Brain microvascular endothelial cell (primary cell): ENCODE measurements around the gene SEZ6L.

Experiments
- DNase-seq: peaks from one replicate; pipeline ENCODE4 v3.0.0-alpha.2; 2020
- H3K27ac ChIP-seq: fragments of 250-450 bp; sonication (Bioruptor Pico); 2 replicates; pipeline ENCODE4 v1.5.1; 2020; ENCODE audit warnings: mild to moderate bottlenecking, moderate library complexity
- H3K27me3 ChIP-seq: fragments of 250-450 bp; sonication (Bioruptor Pico); replicated peaks from 2 replicates; pipeline ENCODE4 v1.5.1; 2020; ENCODE audit warnings: mild to moderate bottlenecking
- H3K36me3 ChIP-seq: fragments of 250-450 bp; sonication (Bioruptor Pico); replicated peaks from 2 replicates; pipeline ENCODE4 v1.5.1; 2020; ENCODE audit warnings: mild to moderate bottlenecking
- H3K4me3 ChIP-seq: 2 replicates; pipeline ENCODE4 v1.5.1; 2011; ENCODE audit warnings: low read depth, mild to moderate bottlenecking, control low read depth, low read length, moderate library complexity
- CTCF ChIP-seq: IDR thresholded peaks from 2 replicates; pipeline ENCODE4 v1.5.1; 2011; ENCODE audit warnings: low read depth, mild to moderate bottlenecking, moderate library complexity, low read length, control low read depth, inconsistent platforms; ENCODE audit errors: missing control alignments
- in situ Hi-C: cut with HindIII; loops from 2 replicates; pipeline ENCODE4 v1.10.0; 2017; ENCODE audit warnings: low sequenced_read_pairs, low pct_ligation_motif_present

Gene SEZ6L

GRCh38 chr22:26170112-26170492 lies 840 bp downstream of the SEZ6L start:
- Histone ChIP-seq H3K27ac (no peak overlapping the region), H3K27me3 (peaks cover 24% of the 10 kb centered on the region), H3K36me3 (no peaks in the 10 kb centered on the region), H3K4me3 (no peak overlapping the region)
- in situ Hi-C loops = no loop called here
- DNase-seq = no peak
- TF ChIP-seq CTCF = no peak

GRCh38 chr22:26170795-26171580 lies 1.7 kb downstream of the SEZ6L start:
- TF ChIP-seq CTCF = no peak
- H3K27me3 ChIP-seq = peaks cover 24% of the 10 kb centered on the region
- no peak overlapping the region for H3K4me3 ChIP-seq
- no peak for DNase-seq
- in situ Hi-C loops = no loop called here
- no peaks in the 10 kb centered on the region for H3K36me3 ChIP-seq
- H3K27ac ChIP-seq = no peak overlapping the region

- H3K27me3 ChIP-seq = peaks cover 24% of the 10 kb centered on the region
- in situ Hi-C loops = no loop called here
- H3K4me3 ChIP-seq = no peak overlapping the region
- H3K27ac ChIP-seq = no peak overlapping the region
- DNase-seq = peak; percentile 20
- no peaks in the 10 kb centered on the region for H3K36me3 ChIP-seq
- peak; percentile 76 for TF ChIP-seq CTCF
Measured at GRCh38 chr22:26172389-26172990, 3.2 kb downstream of the SEZ6L start.

GRCh38 chr22:26174280-26174679 lies 5.0 kb downstream of the SEZ6L start:
- no peak for DNase-seq
- in situ Hi-C loops = no loop called here
- peaks cover 14% of the 10 kb centered on the region for H3K27me3 ChIP-seq
- H3K4me3 ChIP-seq = no peak overlapping the region
- no peaks in the 10 kb centered on the region for H3K36me3 ChIP-seq
- no peak overlapping the region for H3K27ac ChIP-seq
- peak; percentile 18 for TF ChIP-seq CTCF

GRCh38 chr22:26182723-26183122 lies 13.5 kb downstream of the SEZ6L start:
- no peaks in the 10 kb centered on the region for H3K36me3 ChIP-seq
- in situ Hi-C loops = no loop called here
- DNase-seq = no peak
- no peak overlapping the region for H3K27ac ChIP-seq
- TF ChIP-seq CTCF = no peak
- H3K27me3 ChIP-seq = no peaks in the 10 kb centered on the region
- H3K4me3 ChIP-seq = no peak overlapping the region
